CD4-positive, alpha-beta T cell (primary cell): ENCODE measurements around the gene PTPRT. TPM values are rescaled to one million over a fixed set of nuclear protein-coding genes. Genes with fewer than 3 reads are reported as not detected.

Experiments
- ATAC-seq: fragments of 200-7000 bp; cut with Tn5 transposase; one replicate; pipeline ENCODE4 v1.10.0; 2022; ENCODE audit warnings: mild to moderate bottlenecking; ENCODE audit not compliant: poor library complexity
- CTCF ChIA-PET: fragments of 350-600 bp; sonication (Branson Sonifier 250); formaldehyde crosslinking; loops from one replicate; lab custom pipeline; 2021; ENCODE audit warnings: antibody characterized with exemption, inconsistent platforms; lab: Charles Lee
- POLR2A ChIA-PET: fragments of 350-600 bp; sonication (Branson Sonifier 250); formaldehyde crosslinking; loops from one replicate; lab custom pipeline; 2021; ENCODE audit warnings: antibody characterized with exemption, inconsistent platforms; lab: Charles Lee
- DNase-seq, 14 experiments: peaks; one replicate each; pipeline ENCODE4 v3.0.0-alpha.2; 2013 to 2020; ENCODE audit warnings: mixed read lengths in 2 of 14
- H3K27ac ChIP-seq, 2 donors: one replicate each; pipeline versions ENCODE4 v1.5.1 to v1.7.0; 2013; ENCODE audit warnings: low read length in 2 of 2, low read depth in 1 of 2, mild to moderate bottlenecking in 1 of 2
- H3K27me3 ChIP-seq, 2 experiments: 1 replicate in 1 of 2; 2 replicates in 1 of 2; pipeline versions ENCODE4 v1.6.1 to v1.7.0; 2013; ENCODE audit warnings: low read length in 2 of 2, control low read depth in 1 of 2, mild to moderate bottlenecking in 1 of 2, moderate library complexity in 1 of 2; ENCODE audit not compliant: insufficient read depth in 2 of 2, control insufficient read depth in 1 of 2
- H3K36me3 ChIP-seq: one replicate; pipeline ENCODE4 v1.6.1; 2013; ENCODE audit warnings: low read length, control low read depth; ENCODE audit not compliant: insufficient read depth
- H3K4me1 ChIP-seq: one replicate; pipeline ENCODE4 v1.6.1; 2013; ENCODE audit warnings: low read length, control low read depth; ENCODE audit not compliant: insufficient read depth
- H3K4me3 ChIP-seq: one replicate; pipeline ENCODE4 v1.5.1; 2013; ENCODE audit warnings: mild to moderate bottlenecking, low read length, moderate library complexity
- H3K9me3 ChIP-seq, 2 experiments: 1 replicate in 1 of 2; 2 replicates in 1 of 2; pipeline versions ENCODE4 v1.6.1 to v1.7.0; 2013; ENCODE audit warnings: low read length in 2 of 2, mild to moderate bottlenecking in 2 of 2, control low read depth in 1 of 2, moderate library complexity in 1 of 2; ENCODE audit not compliant: control insufficient read depth in 1 of 2, insufficient read depth in 1 of 2
- H3K27ac Mint-ChIP-seq: one replicate; pipeline ENCODE4 v1.8.0; 2020; ENCODE audit warnings: mixed read lengths
- H3K27me3 Mint-ChIP-seq: one replicate; pipeline ENCODE4 v1.8.0; 2021; ENCODE audit warnings: mixed read lengths
- H3K36me3 Mint-ChIP-seq: one replicate; pipeline ENCODE4 v1.8.0; 2021; ENCODE audit warnings: low read depth, mixed read lengths
- H3K4me1 Mint-ChIP-seq: one replicate; pipeline ENCODE4 v1.8.0; 2021; ENCODE audit warnings: low read depth, mixed read lengths
- H3K4me3 Mint-ChIP-seq: one replicate; pipeline ENCODE4 v1.8.0; 2020; ENCODE audit warnings: mild to moderate bottlenecking, mixed read lengths
- H3K9me3 Mint-ChIP-seq: one replicate; pipeline ENCODE4 v1.8.0; 2020; ENCODE audit warnings: mixed read lengths
- CTCF ChIP-seq: fragments of 200-600 bp; IDR thresholded peaks from one replicate; pipeline ENCODE4 v1.8.0; 2022; ENCODE audit warnings: antibody characterized with exemption, mild to moderate bottlenecking
- intact Hi-C, 2 experiments: fragments of 100-400 bp; cut with DNase I in 1 of 2; cut with micrococcal nuclease in 1 of 2; formaldehyde crosslinking; loops; one replicate each; pipeline versions ENCODE4 v1.15.1 to v1.9.0; 2023 to 2025; cut with DNase I, micrococcal nuclease
- total RNA-seq, 174 experiments: library from RNA in 2 of 174; stranded (reverse) in 2 of 174; gene quantifications; one replicate each; pipeline ENCODE4 v1.2.3 and lab custom pipeline; 2021 to 2026

The PTPRT gene
- total RNA-seq, 2 experiments from 2014 or later: not detected

GRCh38 chr20:42150230-42150629, 1039.5 kb downstream of the PTPRT start:
- H3K27ac Mint-ChIP-seq: no peak overlapping the region
- intact Hi-C loops: no loop called here
- H3K4me1 Mint-ChIP-seq: no peaks in the 10 kb centered on the region
- no peaks in the 10 kb centered on the region for H3K36me3 Mint-ChIP-seq
- no peak for ATAC-seq
- no peak overlapping the region for H3K4me3 Mint-ChIP-seq
- no peaks in the 10 kb centered on the region for H3K27me3 Mint-ChIP-seq
- TF ChIP-seq CTCF: no peak
- H3K9me3 Mint-ChIP-seq: peaks cover 10% of the 10 kb centered on the region
- Histone ChIP-seq H3K9me3 (peaks cover 0 to 9% of the 10 kb centered on the region in 2 experiments), H3K36me3 (no peaks in the 10 kb centered on the region), H3K27me3 (no peaks in the 10 kb centered on the region), H3K4me1 (no peaks in the 10 kb centered on the region), H3K4me3 (no peak overlapping the region), H3K27ac (no peak overlapping the region)
- POLR2A ChIA-PET: no interaction called here
- no peak for DNase-seq
- CTCF ChIA-PET: no interaction called here

GRCh38 chr20:42138729-42139128, 1051.0 kb downstream of the PTPRT start:
- no peaks in the 10 kb centered on the region for H3K9me3 Mint-ChIP-seq
- no peaks in the 10 kb centered on the region for H3K4me1 ChIP-seq
- no peaks in the 10 kb centered on the region for H3K27me3 Mint-ChIP-seq
- no peaks in the 10 kb centered on the region for H3K4me1 Mint-ChIP-seq
- ChIA-PET CTCF (no interaction called here), POLR2A (no interaction called here)
- H3K36me3 ChIP-seq: no peaks in the 10 kb centered on the region
- H3K27ac Mint-ChIP-seq: no peak overlapping the region
- H3K36me3 Mint-ChIP-seq: no peaks in the 10 kb centered on the region
- no peak overlapping the region for H3K4me3 Mint-ChIP-seq
- DNase-seq (no peak), ATAC-seq (no peak)
- H3K27me3 ChIP-seq: no peaks in the 10 kb centered on the region
- TF ChIP-seq CTCF: no peak
- intact Hi-C loops: no loop called here
- H3K27ac ChIP-seq: no peak overlapping the region
- peaks cover 0 to 19% of the 10 kb centered on the region in 2 experiments for H3K9me3 ChIP-seq
- no peak overlapping the region for H3K4me3 ChIP-seq

DNA sequence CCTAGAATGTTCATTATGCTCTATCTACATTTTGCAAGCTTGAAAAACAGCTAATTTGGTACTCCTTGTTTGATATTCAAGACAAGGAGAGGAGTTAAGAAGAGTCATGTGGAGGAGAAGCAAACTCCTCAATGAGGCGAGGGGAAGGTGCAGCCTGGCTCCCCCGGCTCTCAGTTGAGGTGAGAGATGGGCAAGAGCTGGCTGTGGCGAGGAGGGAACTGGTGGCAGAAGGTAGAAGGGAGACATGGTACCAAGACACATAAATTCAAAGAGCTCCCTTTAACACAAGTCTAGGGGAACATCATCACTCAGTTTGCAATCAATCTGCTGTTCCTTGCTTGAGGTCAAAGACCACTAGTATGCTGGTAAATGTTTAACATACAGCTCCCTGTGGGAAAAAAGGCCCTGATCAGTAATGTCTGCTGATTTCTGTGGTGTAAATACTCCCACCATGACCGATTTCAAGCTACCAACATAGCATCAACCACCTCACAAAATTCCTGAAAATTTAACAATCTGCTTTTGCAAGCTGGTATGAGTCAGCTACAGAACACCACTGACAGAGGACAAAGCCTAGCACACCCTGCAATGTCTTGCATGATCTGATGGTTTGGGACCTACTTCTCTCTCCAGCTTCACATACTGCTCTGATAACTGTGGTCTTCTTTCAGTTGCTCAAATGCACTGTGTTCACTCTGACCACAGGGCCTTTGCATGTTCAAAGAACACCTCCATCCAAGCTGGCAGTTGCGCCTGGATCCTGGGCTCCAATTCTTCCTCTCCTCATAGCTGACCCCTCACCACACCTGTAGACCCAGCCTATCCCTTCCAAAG, 1055.2 kb downstream of the PTPRT start:
- Mint-ChIP-seq H3K9me3 (no peaks in the 10 kb centered on the region), H3K4me1 (no peaks in the 10 kb centered on the region), H3K27ac (no peak overlapping the region), H3K4me3 (no peak overlapping the region), H3K36me3 (no peaks in the 10 kb centered on the region), H3K27me3 (no peaks in the 10 kb centered on the region)
- H3K4me3 ChIP-seq: no peak overlapping the region
- H3K36me3 ChIP-seq: no peaks in the 10 kb centered on the region
- TF ChIP-seq CTCF: no peak
- no peaks in the 10 kb centered on the region for H3K27me3 ChIP-seq
- intact Hi-C loops: no loop called here
- ChIA-PET CTCF (no interaction called here), POLR2A (no interaction called here)
- H3K4me1 ChIP-seq: no peaks in the 10 kb centered on the region
- DNase-seq (no peak), ATAC-seq (no peak)
- no peak overlapping the region for H3K27ac ChIP-seq
- H3K9me3 ChIP-seq: peaks cover 0 to 2% of the 10 kb centered on the region in 2 experiments
